SK-N-SH treated with all-trans-retinoic acid at 6 μM for 48 hours (cell line): ENCODE data around the gene HMGN4.
A peak's percentile ranks its signal among the peaks of the same experiment; 100 is the strongest.

Experiments
- ATAC-seq: fragments of 200-7000 bp; cut with Tn5 transposase; 3 replicates; pipeline ENCODE4 v1.9.1; 2020; ENCODE audit warnings: mild to moderate bottlenecking, moderate library complexity
- ARNTL ChIP-seq: fragments of 450-650 bp; formaldehyde crosslinking; IDR thresholded peaks from 2 replicates; pipeline ENCODE4 v1.5.0; 2020; ENCODE audit warnings: low read depth, mild to moderate bottlenecking, moderate library complexity, borderline replicate concordance
- BACH2 ChIP-seq: fragments of 250-450 bp; sonication (Bioruptor Pico); IDR thresholded peaks from 2 replicates; pipeline ENCODE4 v1.9.0; 2021; ENCODE audit warnings: mild to moderate bottlenecking, borderline replicate concordance
- CREB5 ChIP-seq: fragments of 250-450 bp; sonication (Bioruptor Pico); IDR thresholded peaks from 2 replicates; pipeline ENCODE4 v1.5.1; 2020; ENCODE audit warnings: low read depth, mild to moderate bottlenecking, moderate library complexity
- CSDC2 ChIP-seq: fragments of 250-450 bp; sonication (Bioruptor Pico); IDR thresholded peaks from 2 replicates; pipeline ENCODE4 v1.5.0; 2020; ENCODE audit warnings: mild to moderate bottlenecking, moderate library complexity
- CSRNP3 ChIP-seq: fragments of 250-450 bp; sonication (Bioruptor Pico); IDR thresholded peaks from 2 replicates; pipeline ENCODE4 v1.5.1; 2021; ENCODE audit warnings: mild to moderate bottlenecking, moderate library complexity
- ESRRG ChIP-seq: fragments of 250-450 bp; sonication (Bioruptor Pico); IDR thresholded peaks from 2 replicates; pipeline ENCODE4 v1.6.1; 2021; ENCODE audit warnings: mild to moderate bottlenecking
- GLIS3 ChIP-seq: fragments of 250-450 bp; sonication (Bioruptor Pico); IDR thresholded peaks from 2 replicates; pipeline ENCODE4 v1.5.0; 2020; ENCODE audit warnings: mild to moderate bottlenecking, moderate library complexity
- ISL1 ChIP-seq: fragments of 250-450 bp; sonication (Bioruptor Pico); IDR thresholded peaks from 2 replicates; pipeline ENCODE4 v2.1.2; 2022; ENCODE audit warnings: mild to moderate bottlenecking, moderate library complexity
- POU6F1 ChIP-seq: fragments of 250-450 bp; sonication (Bioruptor Pico); IDR thresholded peaks from 2 replicates; pipeline ENCODE4 v1.8.0; 2021; ENCODE audit warnings: low read depth, mild to moderate bottlenecking, moderate library complexity, borderline replicate concordance
- PPARA ChIP-seq: fragments of 250-450 bp; sonication (Bioruptor Pico); IDR thresholded peaks from 2 replicates; pipeline ENCODE4 v1.5.0; 2020; ENCODE audit warnings: mild to moderate bottlenecking, borderline replicate concordance
- RARB ChIP-seq: fragments of 250-450 bp; sonication (Bioruptor Pico); IDR thresholded peaks from 2 replicates; pipeline ENCODE4 v1.8.0; 2021; ENCODE audit warnings: mild to moderate bottlenecking, moderate library complexity
- SNAI2 ChIP-seq: fragments of 250-450 bp; sonication (Bioruptor Pico); IDR thresholded peaks from 2 replicates; pipeline ENCODE4 v1.5.0; 2020; ENCODE audit warnings: mild to moderate bottlenecking, moderate library complexity
- TCF4 ChIP-seq: fragments of 250-450 bp; sonication (Bioruptor Pico); IDR thresholded peaks from 2 replicates; pipeline ENCODE4 v1.8.0; 2021; ENCODE audit warnings: mild to moderate bottlenecking, moderate library complexity, borderline replicate concordance
- TOX ChIP-seq: fragments of 250-450 bp; sonication (Bioruptor Pico); IDR thresholded peaks from 2 replicates; pipeline ENCODE4 v1.8.0; 2021; ENCODE audit warnings: mild to moderate bottlenecking, moderate library complexity, borderline replicate concordance
- TSHZ2 ChIP-seq: fragments of 250-450 bp; sonication (Bioruptor Pico); IDR thresholded peaks from 2 replicates; pipeline ENCODE4 v1.5.0; 2020; ENCODE audit warnings: mild to moderate bottlenecking, moderate library complexity
- ZC3H10 ChIP-seq: fragments of 250-450 bp; sonication (Bioruptor Pico); IDR thresholded peaks from 2 replicates; pipeline ENCODE4 v1.5.1; 2021; ENCODE audit warnings: mild to moderate bottlenecking, moderate library complexity
- ZFP3 ChIP-seq: fragments of 250-450 bp; sonication (Bioruptor Pico); IDR thresholded peaks from 2 replicates; pipeline ENCODE4 v1.5.0; 2020; ENCODE audit warnings: mild to moderate bottlenecking, moderate library complexity
- ZFP30 ChIP-seq: fragments of 450-650 bp; formaldehyde crosslinking; IDR thresholded peaks from 2 replicates; pipeline ENCODE4 v1.5.0; 2022; ENCODE audit warnings: mild to moderate bottlenecking, moderate library complexity
- ZNF565 ChIP-seq: fragments of 450-650 bp; formaldehyde crosslinking; conservative IDR thresholded peaks from 2 replicates; pipeline ENCODE4 v1.5.0; 2020; ENCODE audit warnings: low read depth, mild to moderate bottlenecking, moderate library complexity
- ZNF70 ChIP-seq: fragments of 450-650 bp; formaldehyde crosslinking; IDR thresholded peaks from 2 replicates; pipeline ENCODE4 v1.5.0; 2020; ENCODE audit warnings: mild to moderate bottlenecking, moderate library complexity
- ZNF8 ChIP-seq: fragments of 450-650 bp; formaldehyde crosslinking; IDR thresholded peaks from 2 replicates; pipeline ENCODE4 v1.5.0; 2020; ENCODE audit warnings: mild to moderate bottlenecking, moderate library complexity

The HMGN4 gene

GRCh38 chr6:26576407-26576843, 38.3 kb downstream of the HMGN4 start:
- TF ChIP-seq TSHZ2 (CRISPR knock-in tag) (no peak), CSRNP3 (CRISPR knock-in tag) (no peak), ARNTL (CRISPR knock-in tag) (no peak), ISL1 (CRISPR knock-in tag) (no peak), ZNF70 (CRISPR knock-in tag) (no peak), ZNF8 (no peak), POU6F1 (CRISPR knock-in tag) (no peak), SNAI2 (CRISPR knock-in tag) (no peak), TOX (CRISPR knock-in tag) (no peak), ZFP3 (no peak), ZC3H10 (CRISPR knock-in tag) (no peak), CREB5 (CRISPR knock-in tag) (no peak)
- ATAC-seq = no peak

GRCh38 chr6:26576929-26577719, 39.0 kb downstream of the HMGN4 start:
- peak; percentile 68 for ATAC-seq
- TF ChIP-seq TSHZ2 (CRISPR knock-in tag) (0 out of 2 replicates have a peak, but pooled peaks have one; percentile 10), BACH2 (CRISPR knock-in tag) (no peak)

- TF ChIP-seq RARB (CRISPR knock-in tag) = no peak
- no peak for TF ChIP-seq TSHZ2 (CRISPR knock-in tag)
- TF ChIP-seq ARNTL (CRISPR knock-in tag) = no peak
- TF ChIP-seq CSDC2 (CRISPR knock-in tag) = no peak
- no peak for TF ChIP-seq TCF4 (CRISPR knock-in tag)
- TF ChIP-seq BACH2 (CRISPR knock-in tag) = no peak
- no peak for TF ChIP-seq ZFP30
- TF ChIP-seq ZC3H10 (CRISPR knock-in tag) = no peak
- no peak for TF ChIP-seq ZNF565 (CRISPR knock-in tag)
- no peak for TF ChIP-seq ZNF70 (CRISPR knock-in tag)
- TF ChIP-seq TOX (CRISPR knock-in tag) = no peak
- TF ChIP-seq PPARA (CRISPR knock-in tag) = no peak
- TF ChIP-seq ESRRG (CRISPR knock-in tag) = no peak
- no peak for TF ChIP-seq POU6F1 (CRISPR knock-in tag)
- no peak for TF ChIP-seq GLIS3 (CRISPR knock-in tag)
- no peak for TF ChIP-seq ZNF8
- no peak for TF ChIP-seq ZFP3
- TF ChIP-seq, all 23 proteins: peak for 0
- peak; percentile 8; the same call in 1 of the 3 replicates for ATAC-seq
These were observed 39.5 kb downstream of the HMGN4 start for GRCh38 chr6:26577720-26578072.
